ENCODE results near the gene TLE5. TPM values are rescaled to one million over a fixed set of nuclear protein-coding genes. Genes with fewer than 3 reads are reported as not detected.

TLE5 gene
- total and polyA plus RNA-seq, 9 of the 15 experiments (the other 6 are each of a cell fraction or from before 2014, with no cell fraction given) = 2.0 to 347 (median 235) TPM

- no peak for TF ChIP-seq MYNN (IDR thresholded peaks at IDR 0.05)
- TF ChIP-seq MYNN (CRISPR knock-in tag; IDR thresholded peaks at IDR 0.05) = no peak
- TF ChIP-seq RBM17 (IDR thresholded peaks at IDR 0.05; ENCODE audit: borderline replicate concordance, low read depth, low read length) = no peak
- peak; percentile 83 to 84 for TF ChIP-seq KDM1A (IDR thresholded peaks at IDR 0.05)
- no peak for TF ChIP-seq GABPB2 (CRISPR knock-in tag; conservative IDR thresholded peaks at IDR 0.05)
- TF ChIP-seq CCAR2 (IDR thresholded peaks at IDR 0.05; ENCODE audit: low read depth, low read length) = no peak
- no peak for TF ChIP-seq BDP1 (IDR thresholded peaks at IDR 0.05; ENCODE audit: insufficient read depth, insufficient read length)
- no peak for TF ChIP-seq ZNF518B (CRISPR knock-in tag; IDR thresholded peaks at IDR 0.05)
- TF ChIP-seq IRF2 (CRISPR knock-in tag; IDR thresholded peaks at IDR 0.05) = no peak
- TF ChIP-seq NRF1 (conservative IDR thresholded peaks at IDR 0.05 in 1 of 2, IDR thresholded peaks at IDR 0.05 in 1 of 2) = no peak
- no peak for TF ChIP-seq ATF2 (CRISPR knock-in tag; IDR thresholded peaks at IDR 0.05)
- TF ChIP-seq CHCHD3 (CRISPR knock-in tag; IDR thresholded peaks at IDR 0.05) = no peak
- 0 out of 2 replicates have a peak, but pooled peaks have one; percentile 21 for TF ChIP-seq ZNF384 (IDR thresholded peaks at IDR 0.05; ENCODE audit: low read depth, low read length)
- no peak for TF ChIP-seq POLR2G (IDR thresholded peaks at IDR 0.05; ENCODE audit: low read depth, low read length)
- no peak for TF ChIP-seq LCOR (CRISPR knock-in tag; IDR thresholded peaks at IDR 0.05)
- no peak for TF ChIP-seq YY1 (IDR thresholded peaks at IDR 0.05; ENCODE audit: borderline replicate concordance in 1 of 3, control insufficient read depth in 1 of 3, extremely low read depth in 1 of 3, insufficient read depth in 3 of 3, insufficient read length in 1 of 3, insufficient replicate concordance in 2 of 3, low read depth in 1 of 3, low read length in 2 of 3)
- TF ChIP-seq ZNF830 (CRISPR knock-in tag; IDR thresholded peaks at IDR 0.05) = no peak
- TF ChIP-seq MEF2A (IDR thresholded peaks at IDR 0.05; ENCODE audit: control insufficient read depth, low read depth, low read length) = no peak
- TF ChIP-seq CBX3 (IDR thresholded peaks at IDR 0.05; ENCODE audit: borderline replicate concordance in 1 of 2, low read length in 2 of 2) = peak in 1 of 2 experiments; percentile 74; a peak in 2 of 3 replicates
- TF ChIP-seq SREBF2 (CRISPR knock-in tag; IDR thresholded peaks at IDR 0.05) = no peak
- peak; percentile 28 for TF ChIP-seq PHF20 (IDR thresholded peaks at IDR 0.05; ENCODE audit: partially characterized antibody)
- TF ChIP-seq ZC3H11A (IDR thresholded peaks at IDR 0.05; ENCODE audit: low read depth, low read length) = no peak
- TF ChIP-seq SLC30A9 (CRISPR knock-in tag; IDR thresholded peaks at IDR 0.05) = no peak
- TF ChIP-seq EGR1 (conservative IDR thresholded peaks at IDR 0.05) = no peak
- TF ChIP-seq STAT5B (CRISPR knock-in tag; IDR thresholded peaks at IDR 0.05) = no peak
- TF ChIP-seq MEF2D (tag; conservative IDR thresholded peaks at IDR 0.05; ENCODE audit: low read depth) = no peak
These were observed 14.1 kb downstream of the TLE5 start (continued) for GRCh38 chr19:3048190-3048533.

Data from K562 (cell line).